ENCODE data around the gene NRTN.

DNA sequence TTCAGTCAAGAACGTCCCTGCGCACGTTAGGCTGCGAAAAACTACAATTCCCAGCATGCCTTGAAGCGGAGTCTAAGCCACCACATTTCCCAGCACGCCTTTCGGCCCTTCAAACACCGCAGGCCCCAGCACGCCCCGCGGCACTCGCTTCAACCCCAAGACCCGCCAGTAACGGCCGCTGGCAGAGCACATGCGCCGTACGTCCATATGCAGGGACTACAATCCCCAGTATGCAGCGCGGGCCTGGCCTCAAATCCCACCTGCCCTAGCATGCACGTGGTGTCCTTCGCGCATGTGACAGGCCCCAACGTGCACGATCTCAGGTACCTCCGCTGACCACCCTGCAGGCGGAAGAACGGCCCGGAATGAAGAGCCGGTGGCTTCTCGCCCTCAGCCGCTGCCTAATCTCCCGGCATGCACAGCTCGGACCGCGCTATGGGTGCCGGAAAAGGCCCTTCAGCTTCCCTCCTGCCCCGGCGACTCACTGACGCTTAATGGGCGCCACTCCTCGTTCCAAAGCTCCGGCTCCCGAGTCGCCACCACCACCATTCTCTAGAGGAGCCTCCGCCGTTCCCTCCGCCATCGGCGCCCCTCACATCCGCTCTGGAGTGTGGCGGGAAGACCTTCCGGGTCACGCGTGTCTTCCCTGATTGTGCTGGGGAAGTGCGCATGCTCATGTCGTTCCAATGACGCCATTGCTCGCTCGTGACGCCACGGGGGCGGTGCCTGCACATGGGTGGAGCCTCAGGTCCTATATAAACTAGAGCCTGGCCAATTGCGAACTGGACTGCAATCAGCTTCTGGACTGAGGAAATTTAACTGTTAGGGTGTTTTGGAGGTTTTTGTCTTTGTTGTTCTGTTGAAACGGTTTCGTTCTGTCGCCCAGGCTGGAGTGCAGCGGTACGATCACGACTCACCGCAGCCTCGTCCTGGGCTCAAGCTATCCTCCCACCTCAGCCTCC lies 14.0 kb upstream of the NRTN start, which contains the start of gene DUS3L:
- TF ChIP-seq PPARA (CRISPR knock-in tag; IDR thresholded peaks at IDR 0.05; ENCODE audit: borderline replicate concordance) (no peak), ZNF8 (CRISPR knock-in tag; IDR thresholded peaks at IDR 0.05) (peak; percentile 39; the same call in 1 of the 2 replicates), OSR1 (CRISPR knock-in tag; IDR thresholded peaks at IDR 0.05) (no peak), ZNF70 (CRISPR knock-in tag; IDR thresholded peaks at IDR 0.05) (no peak), BACH2 (CRISPR knock-in tag; IDR thresholded peaks at IDR 0.05; ENCODE audit: borderline replicate concordance) (no peak), ZNF565 (CRISPR knock-in tag; conservative IDR thresholded peaks at IDR 0.05; ENCODE audit: low read depth) (no peak), ZC3H10 (CRISPR knock-in tag; IDR thresholded peaks at IDR 0.05) (no peak), GLIS3 (CRISPR knock-in tag; IDR thresholded peaks at IDR 0.05) (0 out of 2 replicates have a peak, but pooled peaks have one; percentile 54)
- TF ChIP-seq, protein P1, sequence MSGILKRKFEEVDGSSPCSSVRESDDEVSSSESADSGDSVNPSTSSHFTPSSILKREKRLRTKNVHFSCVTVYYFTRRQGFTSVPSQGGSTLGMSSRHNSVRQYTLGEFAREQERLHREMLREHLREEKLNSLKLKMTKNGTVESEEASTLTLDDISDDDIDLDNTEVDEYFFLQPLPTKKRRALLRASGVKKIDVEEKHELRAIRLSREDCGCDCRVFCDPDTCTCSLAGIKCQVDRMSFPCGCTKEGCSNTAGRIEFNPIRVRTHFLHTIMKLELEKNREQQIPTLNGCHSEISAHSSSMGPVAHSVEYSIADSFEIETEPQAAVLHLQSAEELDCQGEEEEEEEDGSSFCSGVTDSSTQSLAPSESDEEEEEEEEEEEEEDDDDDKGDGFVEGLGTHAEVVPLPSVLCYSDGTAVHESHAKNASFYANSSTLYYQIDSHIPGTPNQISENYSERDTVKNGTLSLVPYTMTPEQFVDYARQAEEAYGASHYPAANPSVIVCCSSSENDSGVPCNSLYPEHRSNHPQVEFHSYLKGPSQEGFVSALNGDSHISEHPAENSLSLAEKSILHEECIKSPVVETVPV (CRISPR knock-in tag; IDR thresholded peaks at IDR 0.05), result no peak

Measured in SK-N-SH treated with all-trans-retinoic acid at 6 μM for 48 hours (cell line).